Measurements from ENCODE around the gene WNT7B. TPM values are rescaled to one million over a fixed set of nuclear protein-coding genes. Genes with fewer than 3 reads are reported as not detected.

The WNT7B gene
- total and polyA plus RNA-seq, 2 donors (not counting 1 experiment from before 2014, with no cell fraction given), result 0.22 to 0.67 TPM

DNA sequence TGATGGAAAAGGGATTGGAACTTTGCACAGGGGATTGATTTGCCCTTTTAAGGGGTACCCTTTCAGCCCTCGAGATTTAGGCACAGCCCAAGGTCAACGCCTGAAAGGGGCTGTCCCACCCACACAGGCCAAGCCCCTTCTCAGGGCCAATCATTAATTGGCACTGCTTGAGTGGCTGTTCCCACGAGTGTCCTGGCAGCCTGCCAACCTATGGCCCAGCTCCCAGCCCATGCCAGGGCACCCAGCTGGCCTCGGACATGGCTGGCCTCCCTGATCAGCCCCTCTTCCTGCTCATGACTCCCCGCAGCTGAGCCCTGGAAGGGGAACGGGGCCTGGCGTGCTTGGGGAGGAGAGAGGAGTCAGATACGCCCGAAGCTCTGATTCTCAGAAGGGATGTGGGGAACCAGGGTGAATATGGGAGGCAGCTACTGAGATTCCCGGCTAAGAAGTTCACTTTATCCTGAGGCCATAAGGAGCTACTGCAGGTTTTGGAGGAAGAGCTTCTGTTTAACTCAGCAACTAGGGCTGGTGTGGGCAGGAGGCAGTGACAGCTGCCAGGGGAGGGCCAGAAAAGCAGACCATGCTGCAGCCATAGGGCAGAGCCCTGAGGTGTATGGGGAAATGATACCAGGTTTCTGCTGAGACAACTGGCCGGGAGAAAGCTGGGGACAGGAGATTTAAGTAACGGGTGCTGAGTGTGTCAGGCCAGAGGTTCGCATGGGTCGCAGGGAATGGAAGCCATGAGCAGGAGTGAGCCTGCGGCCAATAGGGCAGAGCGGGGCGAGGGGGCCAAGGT is 30.0 kb downstream of the WNT7B start:
- Mint-ChIP-seq H3K9me3 (ENCODE audit: insufficient read depth) (no peaks in the 10 kb centered on the region), H3K27ac (peak overlapping the region; percentile 41), H3K4me1 (peaks cover 38% of the 10 kb centered on the region), H3K27me3 (peaks cover 4% of the 10 kb centered on the region), H3K4me3 (peak overlapping the region; percentile 69)
- WGBS (ENCODE audit: insufficient coverage), result 68% methylated on average over 13 of the region's 17 CpGs
- H3K36me3 ChIP-seq (replicated peaks in 1 of 2; ENCODE audit: control extremely low read depth in 1 of 2, control insufficient read depth in 1 of 2, extremely low read depth in 1 of 2, insufficient read depth in 2 of 2, low read length in 1 of 2), result no peaks in the 10 kb centered on the region
- H3K4me3 ChIP-seq (ENCODE audit: control extremely low read depth in 1 of 5, extremely low read depth in 1 of 5, insufficient read depth in 1 of 5, low read depth in 2 of 5, low read length in 4 of 5), result no peak overlapping the region
- intact Hi-C loops (cut with micrococcal nuclease), result loop anchor here (10.0 kb wide), 1 partner anchor 172 kb away; no protein-coding TSS in a partner anchor
- peaks cover 0 to 4% (median 2%) of the 10 kb centered on the region in 4 experiments for H3K27me3 ChIP-seq (replicated peaks in 1 of 4; ENCODE audit: control extremely low read depth in 1 of 4, control insufficient read depth in 3 of 4, insufficient read depth in 4 of 4, low read length in 3 of 4)
- no peak overlapping the region for H3K9ac ChIP-seq (ENCODE audit: low read length)
- no peak for ATAC-seq (ENCODE audit: low read depth)
- no peak for TF ChIP-seq EZH2 (IDR thresholded peaks at IDR 0.05; ENCODE audit: borderline replicate concordance, insufficient read depth, low read depth, low read length, poor library complexity, severe bottlenecking)
- ChIA-PET CTCF (interaction anchor here (1.2 to 1.6 kb wide), 2 partner anchors 11 to 83 kb away, joined by 3 to 8 read pairs; no protein-coding TSS in a partner anchor), POLR2A (no interaction called here)
- peak; percentile 42 for DNase-seq
- H3K27ac ChIP-seq (ENCODE audit: low read length in 2 of 2), result no peak overlapping the region
- peaks cover 20 to 31% of the 10 kb centered on the region in 2 donors for H3K4me1 ChIP-seq (ENCODE audit: control insufficient read depth in 2 of 2, insufficient read depth in 2 of 2, low read length in 2 of 2)
- no peaks in the 10 kb centered on the region for H4K20me1 ChIP-seq (ENCODE audit: control insufficient read depth, insufficient read depth, low read length, poor library complexity, severe bottlenecking)
- H3K79me2 ChIP-seq (ENCODE audit: control insufficient read depth, insufficient read depth, low read length), result no peaks in the 10 kb centered on the region
- peaks cover 0 to 5% (median 0%) of the 10 kb centered on the region in 3 donors for H3K9me3 ChIP-seq (ENCODE audit: control extremely low read depth in 1 of 3, control insufficient read depth in 2 of 3, insufficient read depth in 1 of 3, low read length in 2 of 3)
- H2AFZ ChIP-seq (ENCODE audit: insufficient read depth, low read depth, low read length, poor library complexity, severe bottlenecking), result no peak overlapping the region
- peak overlapping the region; percentile 76 for H3K4me2 ChIP-seq (replicated peaks; ENCODE audit: low read depth, low read length, poor library complexity, severe bottlenecking)

DNA sequence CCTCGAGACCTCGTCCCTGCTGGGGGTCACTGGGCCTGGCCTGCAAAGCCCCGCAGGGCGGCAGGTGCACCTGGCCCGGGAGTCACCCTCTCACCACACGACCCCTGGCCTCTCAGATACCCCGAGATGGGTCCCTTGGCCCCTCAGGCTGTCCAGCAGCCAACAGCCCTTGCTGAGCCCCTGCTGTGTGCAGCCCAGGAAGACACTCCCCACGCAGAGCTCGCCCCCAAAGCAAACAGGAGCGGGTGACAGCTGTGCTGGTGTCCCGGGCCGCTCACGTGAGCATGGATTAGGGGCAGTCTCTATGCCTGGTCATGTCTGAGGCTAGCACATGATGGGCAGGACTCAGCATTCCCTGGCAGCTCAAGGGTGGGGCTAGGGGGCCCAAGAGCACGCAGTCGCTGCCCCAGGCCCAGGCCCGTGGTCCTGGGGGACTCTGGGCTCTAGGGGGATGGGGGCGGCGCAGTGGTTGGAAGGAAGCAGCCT is 31.3 kb downstream of the WNT7B start:
- Histone ChIP-seq H3K36me3 (replicated peaks in 1 of 2; ENCODE audit: control extremely low read depth in 1 of 2, control insufficient read depth in 1 of 2, extremely low read depth in 1 of 2, insufficient read depth in 2 of 2, low read length in 1 of 2) (no peaks in the 10 kb centered on the region), H3K79me2 (ENCODE audit: control insufficient read depth, insufficient read depth, low read length) (no peaks in the 10 kb centered on the region), H3K4me1 (ENCODE audit: control insufficient read depth in 2 of 2, insufficient read depth in 2 of 2, low read length in 2 of 2) (peaks cover 20 to 31% of the 10 kb centered on the region in 2 donors), H3K9me3 (ENCODE audit: control extremely low read depth in 1 of 3, control insufficient read depth in 2 of 3, insufficient read depth in 1 of 3, low read length in 2 of 3) (peaks cover 0 to 5% (median 0%) of the 10 kb centered on the region in 3 donors), H3K27me3 (replicated peaks in 1 of 4; ENCODE audit: control extremely low read depth in 1 of 4, control insufficient read depth in 3 of 4, insufficient read depth in 4 of 4, low read length in 3 of 4) (no peaks in the 10 kb centered on the region), H3K4me2 (replicated peaks; ENCODE audit: low read depth, low read length, poor library complexity, severe bottlenecking) (no peak overlapping the region), H3K27ac (ENCODE audit: low read length in 2 of 2) (no peak overlapping the region), H3K9ac (ENCODE audit: low read length) (no peak overlapping the region), H4K20me1 (ENCODE audit: control insufficient read depth, insufficient read depth, low read length, poor library complexity, severe bottlenecking) (no peaks in the 10 kb centered on the region), H3K4me3 (ENCODE audit: control extremely low read depth in 1 of 5, extremely low read depth in 1 of 5, insufficient read depth in 1 of 5, low read depth in 2 of 5, low read length in 4 of 5) (no peak overlapping the region), H2AFZ (ENCODE audit: insufficient read depth, low read depth, low read length, poor library complexity, severe bottlenecking) (no peak overlapping the region)
- no peaks in the 10 kb centered on the region for H3K27me3 Mint-ChIP-seq
- 87% methylated on average over 18 of the region's 18 CpGs for WGBS (ENCODE audit: insufficient coverage)
- no peak for DNase-seq
- H3K27ac Mint-ChIP-seq, result no peak overlapping the region
- intact Hi-C loops (cut with micrococcal nuclease), result loop anchor here (10.0 kb wide), 1 partner anchor 171 kb away; no protein-coding TSS in a partner anchor
- no peak overlapping the region for H3K4me3 Mint-ChIP-seq
- POLR2A ChIA-PET, result no interaction called here
- TF ChIP-seq, protein P1, sequence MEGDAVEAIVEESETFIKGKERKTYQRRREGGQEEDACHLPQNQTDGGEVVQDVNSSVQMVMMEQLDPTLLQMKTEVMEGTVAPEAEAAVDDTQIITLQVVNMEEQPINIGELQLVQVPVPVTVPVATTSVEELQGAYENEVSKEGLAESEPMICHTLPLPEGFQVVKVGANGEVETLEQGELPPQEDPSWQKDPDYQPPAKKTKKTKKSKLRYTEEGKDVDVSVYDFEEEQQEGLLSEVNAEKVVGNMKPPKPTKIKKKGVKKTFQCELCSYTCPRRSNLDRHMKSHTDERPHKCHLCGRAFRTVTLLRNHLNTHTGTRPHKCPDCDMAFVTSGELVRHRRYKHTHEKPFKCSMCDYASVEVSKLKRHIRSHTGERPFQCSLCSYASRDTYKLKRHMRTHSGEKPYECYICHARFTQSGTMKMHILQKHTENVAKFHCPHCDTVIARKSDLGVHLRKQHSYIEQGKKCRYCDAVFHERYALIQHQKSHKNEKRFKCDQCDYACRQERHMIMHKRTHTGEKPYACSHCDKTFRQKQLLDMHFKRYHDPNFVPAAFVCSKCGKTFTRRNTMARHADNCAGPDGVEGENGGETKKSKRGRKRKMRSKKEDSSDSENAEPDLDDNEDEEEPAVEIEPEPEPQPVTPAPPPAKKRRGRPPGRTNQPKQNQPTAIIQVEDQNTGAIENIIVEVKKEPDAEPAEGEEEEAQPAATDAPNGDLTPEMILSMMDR (IDR thresholded peaks at IDR 0.05), result no peak
- no peak for TF ChIP-seq EZH2 (IDR thresholded peaks at IDR 0.05; ENCODE audit: borderline replicate concordance, insufficient read depth, low read depth, low read length, poor library complexity, severe bottlenecking)
- ATAC-seq (ENCODE audit: low read depth), result no peak
- CTCF ChIA-PET, result interaction anchor here (1.6 kb wide), 1 partner anchor 81 kb away, joined by 8 read pairs; no protein-coding TSS in a partner anchor
- H3K9me3 Mint-ChIP-seq (ENCODE audit: insufficient read depth), result no peaks in the 10 kb centered on the region
- peaks cover 34% of the 10 kb centered on the region for H3K4me1 Mint-ChIP-seq

All from B cell (primary cell).